NCI-H2081 (cell line): ENCODE data around the gene MDP1.

ENCODE experiments used
- DNase-seq, 2 experiments: peaks; one replicate each; lab custom pipeline; 2025; lab: John Stamatoyannopoulos, UW

The MDP1 gene

DNA sequence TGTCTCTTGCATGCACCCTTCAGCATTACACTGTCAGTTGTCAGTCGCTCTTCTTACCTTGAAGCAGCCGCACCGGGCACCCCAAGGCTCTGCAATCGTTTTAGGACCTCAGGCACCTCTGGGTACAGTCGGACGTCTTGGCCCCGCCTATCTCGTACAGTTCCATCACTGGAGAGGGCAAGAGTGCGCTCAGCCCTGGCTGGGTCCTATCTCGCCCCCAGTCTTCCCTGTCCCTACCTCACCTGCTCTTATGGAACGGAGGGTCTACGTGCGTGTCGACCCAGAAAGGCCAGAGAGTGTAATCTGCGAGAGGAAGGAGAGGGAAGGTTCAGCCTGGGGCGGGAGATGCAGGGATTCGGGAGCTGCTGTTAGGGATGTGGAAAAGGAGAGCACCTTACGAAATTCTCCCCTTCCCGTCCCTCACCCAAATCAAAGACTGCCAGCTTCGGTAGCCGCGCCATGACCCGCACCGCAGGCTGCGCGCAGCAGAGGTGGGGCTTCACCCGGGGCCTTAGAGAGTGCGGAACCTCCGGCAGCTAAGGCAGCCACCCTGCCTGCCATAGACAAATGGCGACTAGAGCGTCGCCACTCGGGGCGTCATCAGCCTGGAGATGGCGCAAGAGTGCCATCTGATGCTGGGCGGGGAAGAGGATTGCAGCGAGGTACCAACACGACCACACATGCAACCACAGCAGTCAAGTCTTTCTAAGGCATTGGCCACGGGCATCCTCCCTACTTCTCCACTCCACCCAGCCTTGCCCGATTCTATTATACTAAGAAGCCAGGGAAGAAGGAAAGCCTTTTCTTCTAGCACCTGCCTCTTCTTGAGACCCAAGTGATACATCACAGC is at the start of gene MDP1:
MDP1 (minus strand) TSS at position 572 of the 850 bp plus-strand sequence; CDS start at position 461, 111 bp downstream.
- peak; percentile 76 to 89 for DNase-seq

DNA sequence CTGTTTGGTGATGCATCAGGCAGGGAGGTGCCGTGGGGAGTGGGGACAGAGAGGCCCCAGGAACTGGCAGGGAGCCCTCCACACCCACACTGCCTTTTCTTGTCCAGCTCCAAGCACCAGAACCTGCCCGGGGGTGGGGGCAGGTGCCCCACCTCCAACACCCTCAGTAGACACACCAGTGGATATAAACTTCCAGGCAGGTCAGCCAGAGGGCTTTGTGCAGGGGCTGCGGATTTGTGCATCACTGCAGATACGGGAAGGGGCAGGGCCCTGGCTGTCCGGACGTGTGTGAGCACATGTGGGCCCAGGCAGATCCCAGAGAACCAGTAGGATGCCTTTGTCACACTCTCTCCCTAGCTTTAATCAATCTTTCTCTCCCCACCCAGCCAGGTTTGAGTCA is 48.4 kb upstream of the MDP1 start:
- DNase-seq: no peak

DNA sequence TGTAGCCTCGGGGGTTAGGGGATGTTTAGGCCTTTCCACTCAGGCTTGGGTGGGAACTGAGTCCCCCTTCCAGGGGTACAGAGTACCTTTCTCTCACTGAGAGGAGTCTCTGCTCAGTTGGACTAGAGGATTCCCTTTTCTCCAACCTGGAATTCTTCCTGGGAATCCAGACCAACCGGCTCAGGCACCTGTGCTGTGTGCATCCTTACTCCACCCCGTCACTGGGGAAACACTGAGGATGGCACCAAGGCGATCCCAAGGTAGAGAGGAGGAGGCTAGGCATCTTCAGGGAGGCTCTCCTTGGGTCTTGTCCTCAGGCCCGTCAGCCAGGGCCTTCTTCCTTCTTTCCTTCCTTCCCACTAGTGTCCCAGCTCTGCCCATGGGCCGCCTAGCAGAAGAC is 48.0 kb upstream of the MDP1 start:
- DNase-seq: no peak

DNA sequence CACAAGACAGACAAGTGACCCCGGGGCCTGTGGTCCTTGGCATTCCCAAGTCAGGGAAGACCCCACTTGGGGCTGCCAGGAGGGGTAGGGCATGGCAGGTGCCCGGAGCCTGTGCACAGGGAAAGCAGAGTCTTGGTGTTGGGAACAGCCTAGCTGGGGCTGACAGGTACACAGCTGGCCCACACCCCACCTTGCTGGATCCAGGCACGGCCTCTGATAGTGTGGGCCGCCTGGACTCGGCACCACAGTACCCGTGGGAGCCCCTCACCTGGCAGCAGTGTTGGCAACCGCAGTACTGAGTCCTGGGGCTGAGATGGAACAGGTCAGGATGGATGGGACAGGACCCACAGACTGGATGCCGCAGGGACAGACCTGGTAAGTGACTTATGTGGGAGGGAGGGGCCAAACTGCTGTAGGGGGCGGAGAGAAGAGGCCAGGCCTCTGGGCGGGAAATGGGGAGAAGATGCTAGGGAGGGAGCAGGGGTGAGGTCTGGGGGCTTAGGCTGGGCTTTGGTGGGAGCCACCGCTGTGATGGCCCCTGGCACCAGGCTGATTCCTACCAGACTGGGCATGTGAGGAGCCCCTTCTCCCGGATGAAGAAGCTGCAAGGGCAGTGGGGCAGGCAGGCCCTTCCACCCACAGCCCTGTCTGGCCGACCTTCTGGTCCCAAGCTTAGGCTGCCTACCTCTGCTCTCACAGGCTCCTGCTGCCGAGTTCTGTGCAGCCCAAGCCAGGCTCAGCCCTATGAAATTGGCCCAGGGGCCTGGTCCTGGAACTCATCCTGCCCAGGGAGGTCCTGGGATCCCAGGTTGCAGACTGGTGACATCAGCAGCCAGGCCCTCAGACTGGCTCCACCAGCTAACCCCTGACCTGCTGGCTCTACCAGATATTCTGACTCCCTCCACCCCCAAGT is 47.2 kb upstream of the MDP1 start, which contains the start of gene TGM1:
TGM1 (minus strand) TSS at position 357 of the 913 bp plus-strand sequence. CDS start 825 bp downstream, outside the sequence.
- DNase-seq: no peak

DNA sequence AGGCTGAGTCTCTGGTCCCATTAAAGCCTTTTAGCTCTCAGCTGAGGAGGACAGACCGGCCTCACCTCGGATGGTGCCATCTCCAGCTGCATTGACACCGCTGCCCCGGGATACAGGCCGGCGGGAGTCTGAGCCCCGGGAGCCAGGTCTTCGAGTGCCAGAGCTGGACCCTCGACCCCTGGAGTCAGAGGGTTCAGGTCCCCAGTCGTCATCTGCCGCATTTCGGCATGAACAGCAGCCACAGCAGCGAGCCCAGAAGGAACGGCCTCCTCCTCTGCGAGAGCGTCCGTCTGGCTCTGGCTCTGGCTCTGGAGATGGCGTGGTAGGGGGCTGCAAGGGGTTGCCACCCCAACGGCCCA is 46.1 kb upstream of the MDP1 start:
- no peak for DNase-seq

DNA sequence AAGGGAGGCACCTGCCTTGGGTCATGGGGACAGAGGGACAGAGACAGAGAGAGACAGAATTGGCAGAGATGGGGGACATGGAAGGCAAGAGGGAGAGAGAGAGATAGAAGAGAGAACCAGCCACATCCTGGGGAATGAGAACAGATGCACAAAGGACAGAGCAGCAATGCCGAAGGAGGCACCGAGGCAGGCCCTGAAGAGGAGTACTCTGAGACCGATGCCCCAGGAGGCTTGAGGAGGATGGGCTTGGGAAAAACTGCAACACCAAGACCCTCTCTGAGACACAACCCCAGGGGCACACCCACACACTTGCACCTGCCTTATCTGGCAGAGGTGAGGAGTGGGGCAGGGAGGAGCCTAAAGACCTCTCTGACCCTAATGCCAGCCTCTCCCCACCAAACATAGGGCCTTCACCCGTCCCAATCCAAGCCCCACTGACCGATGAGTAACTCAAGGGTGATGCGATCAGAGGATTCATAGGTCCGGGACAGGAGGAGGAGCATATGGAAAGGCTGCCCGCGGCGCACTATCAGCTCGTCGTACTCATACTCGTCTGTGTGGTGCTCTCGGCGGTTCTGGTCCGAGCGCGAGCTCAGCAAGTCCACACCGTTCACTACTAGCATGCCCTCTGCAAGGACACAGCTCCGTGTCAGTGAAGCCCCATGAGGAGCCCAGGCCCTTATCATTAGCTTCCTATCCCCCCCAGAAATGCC is 45.5 kb upstream of the MDP1 start:
- DNase-seq: no peak

DNA sequence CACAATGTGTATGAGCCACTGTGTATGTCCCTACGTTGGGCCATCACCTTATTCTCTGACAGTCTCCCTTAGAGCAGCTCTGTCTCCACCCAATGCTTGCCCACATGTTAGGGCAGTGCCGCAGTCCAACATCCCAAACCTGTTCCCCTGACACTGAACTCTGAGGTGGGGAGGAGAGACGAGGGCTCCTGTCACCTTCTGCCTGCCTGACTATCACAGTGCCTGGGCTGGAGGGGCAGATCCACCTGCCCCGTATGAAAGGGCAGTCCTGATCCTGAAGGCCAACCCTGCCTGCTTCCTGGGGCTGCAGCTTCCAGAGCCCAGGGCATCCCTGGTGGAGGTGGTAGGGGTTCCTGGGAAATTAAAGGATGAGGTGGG is 44.9 kb upstream of the MDP1 start:
- DNase-seq: no peak

DNA sequence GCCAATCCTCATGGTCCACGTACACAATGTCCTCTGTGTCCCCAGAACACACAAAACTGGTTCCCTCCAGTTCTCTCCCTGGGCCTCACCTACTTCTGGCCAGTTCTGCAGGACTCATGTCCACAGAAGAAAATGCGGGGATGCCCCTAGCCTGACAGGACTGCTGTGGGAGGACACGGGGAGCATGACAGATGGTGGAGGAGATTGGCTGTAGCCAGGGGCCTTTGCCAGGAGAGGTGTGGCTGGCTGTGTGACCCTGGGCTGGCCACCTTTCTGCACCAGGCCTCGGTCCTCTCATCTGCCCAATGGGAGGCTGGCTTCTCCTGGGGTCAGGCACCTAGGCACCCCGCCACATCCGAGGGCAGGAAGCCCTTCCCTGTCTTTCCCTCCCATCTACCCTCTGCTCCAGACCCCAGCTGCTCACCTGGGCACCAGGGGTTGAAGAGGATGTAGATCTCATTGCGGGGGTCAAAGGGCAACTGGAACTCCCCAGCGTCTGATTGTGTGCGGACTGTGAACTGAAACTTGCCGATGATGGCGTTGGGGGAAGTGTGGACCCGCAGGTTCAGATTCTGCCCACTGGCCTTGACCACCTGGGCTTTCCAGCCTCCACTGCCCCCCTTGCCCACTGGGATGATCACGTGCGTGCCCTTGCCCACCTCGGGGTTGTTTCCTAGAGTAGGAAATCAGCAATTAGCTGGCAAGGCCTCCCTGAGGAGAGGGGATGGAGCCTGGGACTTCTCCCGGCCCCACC is 44.3 kb upstream of the MDP1 start:
- no peak for DNase-seq

DNA sequence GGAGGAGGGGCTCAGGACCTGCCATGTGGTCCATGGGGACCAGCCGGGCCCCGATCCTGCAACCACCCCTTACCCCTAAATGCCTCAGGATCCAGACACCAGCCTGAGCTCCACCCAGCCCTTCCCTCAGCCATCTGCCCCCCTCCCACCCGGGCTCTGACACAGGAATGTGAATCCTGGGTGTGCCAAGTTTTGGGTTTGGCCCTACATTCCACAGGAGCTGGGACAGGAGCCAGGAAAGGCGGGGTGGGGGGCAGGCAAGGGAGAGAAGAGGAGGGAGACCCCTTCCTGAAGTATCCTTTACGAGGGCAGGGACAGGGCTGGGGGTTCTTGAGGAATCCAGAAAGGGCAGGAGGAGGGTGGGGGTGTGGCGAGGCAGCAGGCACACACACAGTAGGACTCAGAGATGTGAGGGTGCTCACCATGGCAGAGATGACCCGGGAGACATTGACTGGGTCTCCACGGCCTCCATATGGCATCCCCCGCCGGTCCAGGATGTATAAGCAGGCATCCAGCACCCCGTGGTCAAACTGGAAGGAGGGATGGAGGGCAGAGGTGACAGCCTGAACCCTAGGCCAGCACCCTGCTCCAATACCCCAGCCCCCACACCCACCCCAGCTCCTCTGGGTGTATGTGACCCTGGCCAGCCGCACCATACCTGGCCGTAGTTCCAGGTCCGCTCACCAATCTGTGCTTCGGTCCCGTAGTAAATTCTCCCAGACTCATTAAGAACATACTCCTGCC is 43.6 kb upstream of the MDP1 start:
- no peak for DNase-seq

DNA sequence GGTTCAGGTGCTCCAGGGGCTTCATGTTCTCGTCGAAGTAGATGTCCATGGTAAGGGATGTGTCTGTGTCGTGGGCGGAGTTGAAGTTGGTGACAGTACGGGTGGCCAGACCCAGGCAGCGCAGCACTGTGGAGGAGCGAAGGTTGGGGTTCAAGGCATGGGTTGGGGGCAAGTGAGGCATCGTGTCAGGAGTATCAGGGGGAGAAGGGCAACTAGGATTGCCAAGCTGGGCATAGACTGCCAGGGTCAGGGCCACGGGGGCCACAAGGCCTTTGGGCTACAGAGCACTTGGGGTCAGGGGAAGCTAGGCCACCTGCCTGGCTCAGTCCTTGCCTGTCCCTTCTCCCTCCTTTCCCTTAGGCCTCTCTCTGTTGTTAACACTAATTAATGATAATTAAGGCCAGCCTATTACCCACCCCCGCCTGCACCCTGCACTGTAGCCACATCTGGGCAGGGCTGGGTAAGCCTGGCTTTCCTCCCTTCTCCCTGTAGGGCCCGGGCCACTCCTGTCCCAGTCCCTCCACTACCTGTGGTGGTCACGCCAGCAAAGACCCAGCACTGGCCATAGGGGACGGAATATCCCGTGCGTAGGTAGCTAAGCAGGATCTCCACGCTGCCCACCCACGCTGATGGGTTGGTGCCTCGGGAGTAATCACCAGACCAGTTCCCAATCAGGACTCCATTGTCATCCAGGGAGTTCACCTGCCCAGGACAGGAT is 42.8 kb upstream of the MDP1 start:
- DNase-seq: no peak

DNA sequence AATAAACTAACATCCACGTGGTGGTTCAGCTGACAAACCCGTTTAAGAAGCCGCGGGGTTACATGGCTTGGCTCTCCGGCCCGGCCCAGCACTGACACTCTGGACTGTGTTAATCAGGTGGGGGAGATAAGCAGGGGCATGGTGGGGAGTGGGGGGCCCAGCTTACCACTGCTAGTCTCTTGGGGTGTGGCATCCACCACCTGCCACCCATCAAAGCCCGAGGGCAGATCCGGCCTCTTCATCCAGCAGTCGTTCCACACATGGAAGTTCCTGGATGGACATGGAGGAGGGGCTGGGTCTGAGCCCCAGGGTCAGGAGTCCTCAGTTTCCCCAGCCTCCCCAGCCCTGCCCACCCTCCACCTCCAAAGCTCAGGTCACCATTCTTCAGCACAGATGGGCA is 42.3 kb upstream of the MDP1 start:
- no peak for DNase-seq

DNA sequence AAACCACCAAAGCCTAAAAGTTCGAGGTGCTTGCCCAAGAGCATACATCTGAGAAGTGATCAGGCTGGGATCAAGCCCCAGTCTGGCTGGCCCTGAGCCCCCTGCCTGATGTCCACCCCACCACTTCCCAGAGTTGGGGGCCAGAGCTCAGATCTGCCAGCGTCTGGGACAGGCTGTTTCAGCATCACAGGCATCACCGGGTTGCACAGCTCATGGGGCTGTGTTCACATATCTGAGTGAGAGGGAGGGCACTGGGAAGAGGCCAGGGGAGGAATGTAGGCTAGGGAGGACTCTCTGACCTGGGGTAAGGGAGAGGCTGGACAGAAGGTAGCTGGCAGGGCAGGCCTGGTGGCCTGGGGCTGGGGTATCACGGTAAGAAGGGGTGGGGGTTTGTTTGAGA is 41.1 kb upstream of the MDP1 start:
- DNase-seq: no peak

DNA sequence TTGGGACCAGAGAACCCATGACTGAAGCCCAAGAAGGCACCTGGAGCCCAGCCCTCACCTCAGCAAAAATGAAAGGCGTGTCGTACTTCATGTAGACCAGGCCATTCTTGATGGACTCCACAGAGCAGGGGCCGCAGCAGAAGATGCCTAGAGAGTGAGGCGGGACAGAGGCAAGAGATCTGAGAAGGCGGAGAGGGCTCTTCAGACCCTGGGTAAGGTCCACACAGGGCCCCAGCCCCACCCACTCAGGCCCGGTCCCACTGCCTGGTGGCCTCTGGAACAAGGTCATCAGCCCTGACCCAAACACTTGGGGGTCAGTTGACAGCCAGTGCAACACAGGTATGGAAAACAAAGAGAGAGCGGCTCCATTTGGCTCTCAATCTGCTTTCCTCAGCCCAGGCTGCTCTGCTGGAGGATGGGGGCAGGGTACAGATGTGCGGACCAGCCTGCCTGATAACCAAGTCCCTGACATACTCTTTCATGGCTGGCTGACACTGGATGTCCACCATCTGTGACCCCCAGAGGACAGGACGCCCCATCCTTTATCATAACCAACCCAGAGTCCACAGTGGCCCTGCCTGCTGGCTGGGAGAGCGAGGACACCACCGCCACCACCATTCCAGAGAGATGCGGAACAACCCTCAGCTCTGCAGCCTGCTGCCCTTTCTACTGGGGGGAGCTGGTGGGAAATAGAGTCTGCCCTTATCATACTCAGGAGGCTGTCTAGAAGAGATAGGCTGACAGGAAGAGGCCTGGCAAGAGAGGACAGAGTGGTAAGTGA is 40.3 kb upstream of the MDP1 start:
- no peak for DNase-seq

DNA sequence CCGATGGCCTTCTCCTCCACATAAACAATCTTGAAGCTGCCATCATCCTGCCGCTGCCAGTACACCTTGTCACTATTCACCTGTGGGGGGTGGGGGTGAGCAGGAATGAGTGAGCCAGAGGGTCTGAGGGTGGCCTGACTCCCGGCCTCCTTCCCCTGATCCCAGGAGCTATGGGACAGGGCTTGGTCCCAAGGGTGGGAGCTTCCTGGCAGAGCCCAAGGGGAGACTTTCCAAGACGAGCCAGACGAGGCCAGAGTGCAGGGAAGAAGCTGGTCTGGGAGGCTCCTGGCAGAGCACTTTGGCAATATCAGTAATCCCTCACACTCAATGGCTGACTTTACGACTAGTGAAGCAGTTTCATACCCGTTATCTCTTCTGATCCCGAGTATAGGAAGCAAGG is 39.6 kb upstream of the MDP1 start:
- DNase-seq: no peak

DNA sequence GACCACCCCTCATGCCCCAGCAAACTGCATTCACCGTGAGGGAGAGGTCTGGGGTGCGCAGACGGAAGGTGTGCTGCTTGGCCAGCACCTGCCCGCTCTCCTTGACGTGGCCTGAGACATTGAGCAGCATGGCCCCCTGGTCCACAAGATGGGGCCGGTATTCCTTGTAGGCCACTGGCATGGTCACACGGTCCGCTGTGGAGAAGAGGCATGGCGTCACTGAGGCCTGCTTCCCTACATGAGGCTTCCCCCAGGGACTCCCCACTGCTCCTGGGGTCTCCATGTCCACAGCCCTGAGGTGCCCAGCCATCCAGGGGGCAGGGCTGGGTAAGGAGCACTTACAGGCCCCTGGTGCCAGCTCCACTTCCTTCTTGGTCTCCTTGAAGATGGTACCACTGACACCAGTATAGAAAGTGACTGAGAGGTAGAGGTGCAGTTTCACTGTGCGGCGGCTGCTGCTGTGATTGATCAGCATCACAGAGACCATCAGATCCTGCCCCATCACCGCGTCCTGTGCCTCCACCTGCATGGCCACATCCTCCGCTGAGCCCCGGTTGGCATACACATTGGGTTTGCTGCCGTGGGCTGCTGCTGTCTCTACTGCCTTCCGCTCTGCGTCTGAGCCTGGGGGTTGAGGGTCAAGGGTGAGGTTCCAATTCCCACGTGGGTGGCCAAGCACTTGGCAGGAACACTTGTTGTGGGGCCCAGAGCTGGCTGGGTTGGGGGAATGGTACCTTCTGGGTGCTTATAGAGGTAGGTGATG is 38.9 kb upstream of the MDP1 start:
- DNase-seq: no peak

DNA sequence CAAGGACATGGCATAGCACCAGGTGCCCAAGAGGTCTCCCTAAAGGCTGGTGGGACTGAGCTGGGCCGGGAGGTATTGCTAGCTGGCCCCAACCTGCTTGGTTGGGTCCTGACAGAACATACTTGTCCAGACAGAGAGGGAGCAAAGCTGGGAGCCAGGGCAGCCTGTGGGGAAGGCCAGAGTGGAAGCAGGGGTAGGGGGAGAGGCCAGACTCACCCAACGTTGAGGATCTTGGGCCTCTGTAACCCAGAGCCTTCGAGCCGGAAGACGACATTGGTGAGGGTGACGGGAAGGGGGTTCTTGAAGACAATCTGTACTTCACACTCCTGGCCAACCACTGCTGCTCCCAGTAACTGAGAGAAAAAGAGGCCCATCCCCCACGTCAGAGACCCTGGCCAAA is 38.1 kb upstream of the MDP1 start:
- DNase-seq: no peak

DNA sequence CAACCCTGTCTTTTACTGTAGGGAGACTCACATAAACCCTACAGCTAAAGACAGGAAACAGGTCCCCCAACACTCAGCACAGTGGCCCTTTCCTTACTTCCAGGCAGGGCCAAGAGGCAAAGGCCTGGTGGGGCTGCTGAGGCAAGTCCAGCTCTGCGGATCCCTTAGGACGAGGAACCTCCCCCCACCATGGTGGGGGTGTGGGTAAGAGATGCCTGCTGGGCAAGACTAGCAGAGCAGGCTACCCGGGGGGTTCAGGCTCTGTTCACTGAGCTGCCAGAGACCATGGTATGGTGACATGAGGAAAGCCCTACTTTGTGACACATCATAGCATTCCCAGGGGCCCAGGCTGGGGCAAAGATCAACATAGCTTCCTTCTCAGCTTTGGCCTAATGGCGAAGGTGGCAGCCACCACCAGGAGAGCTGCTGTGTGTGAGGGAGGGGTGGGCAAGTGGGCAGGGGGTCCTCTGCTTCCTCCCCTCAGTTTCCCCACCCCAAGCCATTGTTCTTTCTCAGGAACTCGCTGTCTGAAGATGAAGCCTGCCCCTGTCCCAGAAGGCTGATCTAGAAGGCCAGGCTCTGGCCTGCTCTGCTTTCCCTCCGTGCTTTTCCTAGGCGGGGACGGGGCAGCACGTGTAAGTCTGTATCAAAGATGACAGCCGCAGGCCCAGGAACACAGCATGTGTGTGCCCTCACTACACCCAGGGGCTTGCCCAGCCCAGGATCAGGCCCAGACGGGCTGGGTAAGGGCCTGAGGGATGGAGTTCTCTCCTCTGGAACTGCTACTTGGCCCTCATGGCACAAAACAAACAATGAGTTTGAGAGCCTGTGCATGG is 36.6 kb upstream of the MDP1 start:
- no peak for DNase-seq

DNA sequence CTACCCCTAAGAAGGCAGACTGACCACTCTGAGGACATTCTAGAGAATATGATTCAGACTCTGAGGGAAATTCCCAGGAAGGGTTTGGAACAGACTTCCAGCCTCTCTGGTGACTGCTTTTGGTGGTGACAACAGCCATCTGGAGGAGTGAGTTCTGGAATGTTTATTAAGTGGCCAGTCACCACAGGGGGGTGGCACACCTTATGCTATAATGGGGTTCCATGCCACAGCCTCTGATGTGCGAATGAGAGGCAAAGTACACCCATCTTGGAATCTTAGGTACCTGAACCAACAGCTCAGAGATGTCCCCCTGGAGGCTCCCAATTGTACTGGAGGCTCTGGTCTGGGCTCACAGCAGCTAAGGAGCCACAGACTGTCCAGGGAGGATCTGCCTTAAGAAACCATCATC is 36.0 kb upstream of the MDP1 start:
- no peak for DNase-seq
